Astrocyte (in vitro differentiated cells and primary cell): ENCODE results near the gene MPP7. TPM values are rescaled to one million over a fixed set of nuclear protein-coding genes. Genes with fewer than 3 reads are reported as not detected.

ENCODE experiments used
- DNase-seq: peaks from one replicate; pipeline ENCODE4 v3.0.0-alpha.2; 2010; ENCODE audit warnings: low read depth
- FAIRE-seq: peaks from 2 replicates; lab custom pipeline; 2011; peaks lifted over from hg19 to GRCh38; lab: Jason Lieb, UNC
- H2AFZ ChIP-seq: 2 replicates; pipeline ENCODE4 v1.6.0; 2012; ENCODE audit warnings: low read depth, low read length, inconsistent platforms
- H3K27ac ChIP-seq: 2 replicates; pipeline ENCODE4 v1.5.1; 2011; ENCODE audit warnings: low read depth, low read length, inconsistent platforms
- H3K27me3 ChIP-seq: 2 replicates; pipeline ENCODE4 v1.6.0; 2011; ENCODE audit warnings: low read length, inconsistent platforms; ENCODE audit not compliant: insufficient read depth
- H3K36me3 ChIP-seq: 2 replicates; pipeline ENCODE4 v1.5.1; 2011; ENCODE audit warnings: low read length, inconsistent platforms; ENCODE audit not compliant: insufficient read depth
- H3K4me1 ChIP-seq: 2 replicates; pipeline ENCODE4 v1.5.1; 2011; ENCODE audit warnings: low read length, inconsistent platforms; ENCODE audit not compliant: insufficient read depth
- H3K4me2 ChIP-seq: 2 replicates; pipeline ENCODE4 v1.6.0; 2012; ENCODE audit warnings: low read length, inconsistent platforms
- H3K4me3 ChIP-seq: 2 replicates; pipeline ENCODE4 v1.5.1; 2011; ENCODE audit warnings: low read depth, mild to moderate bottlenecking, low read length, inconsistent platforms; ENCODE audit not compliant: insufficient read depth
- H3K79me2 ChIP-seq: 2 replicates; pipeline ENCODE4 v1.6.0; 2012; ENCODE audit warnings: mild to moderate bottlenecking, low read length, inconsistent platforms; ENCODE audit not compliant: insufficient read depth
- H3K9ac ChIP-seq: 2 replicates; pipeline ENCODE4 v1.6.0; 2012; ENCODE audit warnings: mild to moderate bottlenecking, low read length, inconsistent platforms
- H3K9me3 ChIP-seq: 2 replicates; pipeline ENCODE4 v1.5.1; 2012; ENCODE audit warnings: low read depth, mild to moderate bottlenecking, low read length, inconsistent platforms; ENCODE audit not compliant: insufficient read depth
- H4K20me1 ChIP-seq: 2 replicates; pipeline ENCODE4 v1.6.0; 2012; ENCODE audit warnings: low read length, inconsistent platforms; ENCODE audit not compliant: insufficient read depth
- H3K27ac Mint-ChIP-seq: one replicate; pipeline ENCODE4 v1.8.0; 2021; ENCODE audit warnings: mild to moderate bottlenecking, mixed read lengths; ENCODE audit not compliant: unreplicated experiment
- H3K27me3 Mint-ChIP-seq: one replicate; pipeline ENCODE4 v1.8.0; 2021; ENCODE audit warnings: low read depth, mixed read lengths; ENCODE audit not compliant: unreplicated experiment
- H3K36me3 Mint-ChIP-seq: one replicate; pipeline ENCODE4 v1.8.0; 2021; ENCODE audit warnings: low read depth, mixed read lengths; ENCODE audit not compliant: unreplicated experiment
- H3K4me1 Mint-ChIP-seq: one replicate; pipeline ENCODE4 v1.8.0; 2021; ENCODE audit warnings: low read depth, mixed read lengths; ENCODE audit not compliant: unreplicated experiment
- H3K4me3 Mint-ChIP-seq: one replicate; pipeline ENCODE4 v1.8.0; 2021; ENCODE audit warnings: mild to moderate bottlenecking, moderate library complexity, mixed read lengths; ENCODE audit not compliant: unreplicated experiment
- H3K9me3 Mint-ChIP-seq: one replicate; pipeline ENCODE4 v1.8.0; 2021; ENCODE audit warnings: mild to moderate bottlenecking, mixed read lengths; ENCODE audit not compliant: unreplicated experiment
- CTCF ChIP-seq: IDR thresholded peaks from 2 replicates; pipeline ENCODE4 v1.5.1; 2011; ENCODE audit warnings: low read depth, mild to moderate bottlenecking, inconsistent platforms, low read length, moderate library complexity; ENCODE audit not compliant: insufficient read depth
- EZH2 ChIP-seq: IDR thresholded peaks from 2 replicates; pipeline ENCODE4 v1.6.1; 2012; ENCODE audit warnings: mild to moderate bottlenecking, low read length, inconsistent platforms; ENCODE audit not compliant: insufficient read depth
- total RNA-seq: library from RNA; stranded (reverse); gene quantifications from 2 replicates; pipeline ENCODE4 v1.2.1, GENCODE V29; 2021

MPP7 gene
- total RNA-seq, 1 donor from 2014 or later = 7.1 TPM

- H3K4me3 Mint-ChIP-seq = no peak overlapping the region
- no peak overlapping the region for H3K27ac ChIP-seq
- no peak overlapping the region for H3K4me3 ChIP-seq
- no peak overlapping the region for H3K4me2 ChIP-seq
- H3K27me3 ChIP-seq = no peaks in the 10 kb centered on the region
- no peaks in the 10 kb centered on the region for H3K9me3 Mint-ChIP-seq
- no peak overlapping the region for H3K27ac Mint-ChIP-seq
- no peaks in the 10 kb centered on the region for H3K79me2 ChIP-seq
- H2AFZ ChIP-seq = no peak overlapping the region
- TF ChIP-seq EZH2 (no peak), CTCF (no peak)
- H3K9ac ChIP-seq = no peak overlapping the region
- H3K9me3 ChIP-seq = no peaks in the 10 kb centered on the region
- no peaks in the 10 kb centered on the region for H3K4me1 ChIP-seq
- H3K4me1 Mint-ChIP-seq = peaks cover 12% of the 10 kb centered on the region
- H3K36me3 Mint-ChIP-seq = no peaks in the 10 kb centered on the region
- H3K36me3 ChIP-seq = no peaks in the 10 kb centered on the region
- no peaks in the 10 kb centered on the region for H3K27me3 Mint-ChIP-seq
- no peak for FAIRE-seq
- DNase-seq = peak; percentile 68
- H4K20me1 ChIP-seq = no peaks in the 10 kb centered on the region
These were observed 46.1 kb downstream of the MPP7 start for GRCh38 chr10:28256776-28257175.

DNA sequence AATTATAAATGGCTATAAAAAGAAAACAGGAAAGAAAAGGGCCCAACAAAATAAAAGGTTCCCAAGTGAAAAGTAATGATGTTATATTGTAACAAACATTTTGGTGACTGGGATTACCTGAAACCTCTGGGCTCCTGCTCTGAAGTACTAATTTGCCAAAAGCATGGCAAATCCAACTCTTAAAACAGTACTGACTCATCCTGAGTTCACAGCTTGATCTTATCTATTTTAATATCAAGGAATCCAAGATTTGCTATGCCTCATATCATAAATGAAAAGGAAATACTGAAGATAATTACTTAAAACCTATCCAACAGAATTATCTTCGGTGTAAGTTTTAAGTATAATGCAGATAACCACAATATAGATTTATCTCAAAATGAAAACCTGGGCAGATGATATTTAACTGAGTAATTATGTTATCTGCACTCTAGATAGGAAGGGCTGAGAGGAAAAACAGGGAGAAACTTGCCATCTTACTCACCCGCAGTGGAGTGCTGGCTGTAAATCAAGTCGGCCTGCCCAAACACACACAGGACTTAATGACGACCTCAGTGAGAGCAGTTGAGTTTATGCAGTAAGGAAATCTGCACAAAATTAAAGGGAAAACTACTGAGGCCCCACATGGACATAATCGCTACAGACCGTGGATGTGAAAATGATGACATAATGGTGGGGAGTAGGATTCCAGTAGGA, 48.4 kb downstream of the MPP7 start:
- no peak for TF ChIP-seq EZH2
- no peak for TF ChIP-seq CTCF
- Histone ChIP-seq H3K4me3 (no peak overlapping the region), H4K20me1 (no peaks in the 10 kb centered on the region), H3K9ac (no peak overlapping the region), H3K9me3 (no peaks in the 10 kb centered on the region), H3K4me2 (peak overlapping the region; percentile 21), H3K79me2 (no peaks in the 10 kb centered on the region), H3K4me1 (no peaks in the 10 kb centered on the region), H3K27ac (no peak overlapping the region), H3K36me3 (no peaks in the 10 kb centered on the region), H2AFZ (no peak overlapping the region), H3K27me3 (no peaks in the 10 kb centered on the region)
- FAIRE-seq = peak; percentile 43
- DNase-seq = peak; percentile 89
- H3K9me3 Mint-ChIP-seq = no peaks in the 10 kb centered on the region
- H3K4me3 Mint-ChIP-seq = no peak overlapping the region
- no peaks in the 10 kb centered on the region for H3K27me3 Mint-ChIP-seq
- peaks cover 14% of the 10 kb centered on the region for H3K4me1 Mint-ChIP-seq
- no peaks in the 10 kb centered on the region for H3K36me3 Mint-ChIP-seq
- no peak overlapping the region for H3K27ac Mint-ChIP-seq

- peaks cover 2% of the 10 kb centered on the region for H3K4me1 ChIP-seq
- Mint-ChIP-seq H3K36me3 (no peaks in the 10 kb centered on the region), H3K4me1 (peaks cover 20% of the 10 kb centered on the region), H3K27ac (no peak overlapping the region), H3K27me3 (no peaks in the 10 kb centered on the region), H3K9me3 (no peaks in the 10 kb centered on the region), H3K4me3 (no peak overlapping the region)
- H3K36me3 ChIP-seq = no peaks in the 10 kb centered on the region
- H3K79me2 ChIP-seq = no peaks in the 10 kb centered on the region
- H3K9ac ChIP-seq = no peak overlapping the region
- H3K27me3 ChIP-seq = no peaks in the 10 kb centered on the region
- H3K4me3 ChIP-seq = no peak overlapping the region
- no peak overlapping the region for H3K27ac ChIP-seq
- TF ChIP-seq CTCF (no peak), EZH2 (no peak)
- DNase-seq (no peak), FAIRE-seq (no peak)
- H3K4me2 ChIP-seq = no peak overlapping the region
- no peaks in the 10 kb centered on the region for H4K20me1 ChIP-seq
- no peak overlapping the region for H2AFZ ChIP-seq
- H3K9me3 ChIP-seq = no peaks in the 10 kb centered on the region
These were observed 49.6 kb downstream of the MPP7 start for GRCh38 chr10:28253169-28253785.
